Activated CD4-positive, alpha-beta memory T cell treated with anti-CD3 and anti-CD28 coated beads, Interleukin-2, amount 10 ng/mL, durations not matched to agents 7 days and 5 days (primary cell): ENCODE measurements around the gene MRNIP. TPM values are rescaled to one million over a fixed set of nuclear protein-coding genes. Genes with fewer than 3 reads are reported as not detected.

Source experiments
- CTCF ChIA-PET: fragments of 350-600 bp; sonication (Branson Sonifier 250); formaldehyde crosslinking; loops from one replicate; lab custom pipeline; 2021; ENCODE audit warnings: antibody characterized with exemption, inconsistent platforms; lab: Charles Lee
- POLR2A ChIA-PET: fragments of 350-600 bp; sonication (Branson Sonifier 250); formaldehyde crosslinking; loops from one replicate; lab custom pipeline; 2021; ENCODE audit warnings: antibody characterized with exemption; lab: Charles Lee
- DNase-seq: peaks from one replicate; pipeline ENCODE4 v3.0.0-alpha.2; 2020
- H3K27ac Mint-ChIP-seq: one replicate; pipeline ENCODE4 v1.8.0; 2021; ENCODE audit warnings: mild to moderate bottlenecking, mixed read lengths
- H3K27me3 Mint-ChIP-seq: one replicate; pipeline ENCODE4 v1.8.0; 2021; ENCODE audit warnings: mixed read lengths
- H3K36me3 Mint-ChIP-seq: one replicate; pipeline ENCODE4 v1.8.0; 2021; ENCODE audit warnings: low read depth, mixed read lengths
- H3K4me1 Mint-ChIP-seq: one replicate; pipeline ENCODE4 v1.8.0; 2021; ENCODE audit warnings: mixed read lengths
- H3K4me3 Mint-ChIP-seq: one replicate; pipeline ENCODE4 v1.8.0; 2021; ENCODE audit warnings: mild to moderate bottlenecking, mixed read lengths
- H3K9me3 Mint-ChIP-seq: one replicate; pipeline ENCODE4 v1.8.0; 2021; ENCODE audit warnings: mixed read lengths
- total RNA-seq, 2 experiments: library from RNA; stranded (reverse); gene quantifications; one replicate each; pipeline ENCODE4 v1.2.3, GENCODE V29; 2021

MRNIP gene
- total RNA-seq, 2 experiments from 2014 or later, result 17.0 to 19.5 TPM

GRCh38 chr5:179806250-179807048 is 52.2 kb downstream of the MRNIP start, which contains the start of gene MGAT4B:
MGAT4B (minus strand) TSS chr5:179806866; CDS start chr5:179806583, 283 bp downstream.
- ChIA-PET CTCF (interaction anchor here (0.7 to 1.3 kb wide), 2 partner anchors 11 to 100 kb away, joined by 3 to 5 read pairs; no protein-coding TSS in a partner anchor), POLR2A (interaction anchor here (0.7 to 4.9 kb wide), 12 partner anchors 10 to 289 kb away, joined by 3 to 37 read pairs (median 4); partner anchors contain the start of genes HNRNPH1, LTC4S, RUFY1 and SQSTM1)
- H3K27ac Mint-ChIP-seq, result peak within 1 kb of the TSS; percentile 77
- H3K4me3 Mint-ChIP-seq, result peak within 1 kb of the TSS; percentile 85
- peaks cover 33% of the 10 kb centered on the region for H3K4me1 Mint-ChIP-seq
- peaks cover 5% of the 10 kb centered on the region for H3K36me3 Mint-ChIP-seq
- no peaks in the 10 kb centered on the region for H3K27me3 Mint-ChIP-seq
- peak; percentile 75 for DNase-seq
- no peaks in the 10 kb centered on the region for H3K9me3 Mint-ChIP-seq

GRCh38 chr5:179805529-179806249 is 52.9 kb downstream of the MRNIP start:
- peak overlapping the region; percentile 85 for H3K4me3 Mint-ChIP-seq
- H3K9me3 Mint-ChIP-seq, result no peaks in the 10 kb centered on the region
- H3K36me3 Mint-ChIP-seq, result peaks cover 5% of the 10 kb centered on the region
- no peaks in the 10 kb centered on the region for H3K27me3 Mint-ChIP-seq
- ChIA-PET CTCF (interaction anchor here (0.6 to 1.3 kb wide), 3 partner anchors 10 to 191 kb away, joined by 3 to 5 read pairs (median 3); no protein-coding TSS in a partner anchor), POLR2A (interaction anchor here (0.7 to 4.9 kb wide), 9 partner anchors 10 to 290 kb away, joined by 3 to 37 read pairs (median 5); partner anchors contain the start of genes HNRNPH1, LTC4S, RUFY1 and SQSTM1)
- DNase-seq, result peak; percentile 70
- H3K27ac Mint-ChIP-seq, result peak overlapping the region; percentile 81
- H3K4me1 Mint-ChIP-seq, result peaks cover 33% of the 10 kb centered on the region

- CTCF ChIA-PET, result interaction anchor here (1.3 kb wide), 1 partner anchor 10 kb away, joined by 5 read pairs; no protein-coding TSS in a partner anchor
- no peaks in the 10 kb centered on the region for H3K27me3 Mint-ChIP-seq
- H3K27ac Mint-ChIP-seq, result peak overlapping the region; percentile 81
- H3K36me3 Mint-ChIP-seq, result peaks cover 5% of the 10 kb centered on the region
- DNase-seq, result no peak
- H3K4me3 Mint-ChIP-seq, result peak overlapping the region; percentile 85
- peaks cover 33% of the 10 kb centered on the region for H3K4me1 Mint-ChIP-seq
- POLR2A ChIA-PET, result interaction anchor here (1.6 to 4.9 kb wide), 5 partner anchors 9 to 182 kb away, joined by 5 to 37 read pairs (median 8); partner anchors contain the start of genes HNRNPH1, LTC4S, MAML1 and SQSTM1
- H3K9me3 Mint-ChIP-seq, result no peaks in the 10 kb centered on the region
Observed at GRCh38 chr5:179805070-179805528, 53.5 kb downstream of the MRNIP start.

GRCh38 chr5:179804555-179804947 is 54.1 kb downstream of the MRNIP start:
- ChIA-PET CTCF (no interaction called here), POLR2A (interaction anchor here (1.5 to 4.9 kb wide), 5 partner anchors 9 to 72 kb away, joined by 3 to 37 read pairs (median 6); partner anchors contain the start of genes LTC4S, MAML1 and SQSTM1)
- peaks cover 8% of the 10 kb centered on the region for H3K36me3 Mint-ChIP-seq
- no peaks in the 10 kb centered on the region for H3K27me3 Mint-ChIP-seq
- no peaks in the 10 kb centered on the region for H3K9me3 Mint-ChIP-seq
- H3K4me1 Mint-ChIP-seq, result peaks cover 33% of the 10 kb centered on the region
- peak overlapping the region; percentile 85 for H3K4me3 Mint-ChIP-seq
- no peak for DNase-seq
- peak overlapping the region; percentile 81 for H3K27ac Mint-ChIP-seq

GRCh38 chr5:179803651-179804554 is 54.7 kb downstream of the MRNIP start:
- H3K9me3 Mint-ChIP-seq, result no peaks in the 10 kb centered on the region
- CTCF ChIA-PET, result no interaction called here
- H3K27me3 Mint-ChIP-seq, result no peaks in the 10 kb centered on the region
- peaks cover 33% of the 10 kb centered on the region for H3K4me1 Mint-ChIP-seq
- peak; percentile 46 for DNase-seq
- peaks cover 12% of the 10 kb centered on the region for H3K36me3 Mint-ChIP-seq
- POLR2A ChIA-PET, result interaction anchor here (1.5 to 4.9 kb wide), 5 partner anchors 8 to 71 kb away, joined by 3 to 37 read pairs (median 6); partner anchors contain the start of genes LTC4S, MAML1 and SQSTM1
- peak overlapping the region; percentile 81 for H3K27ac Mint-ChIP-seq
- peak overlapping the region; percentile 85 for H3K4me3 Mint-ChIP-seq

GRCh38 chr5:179802950-179803562 is 55.6 kb downstream of the MRNIP start:
- no peak for DNase-seq
- peaks cover 30% of the 10 kb centered on the region for H3K4me1 Mint-ChIP-seq
- ChIA-PET CTCF (interaction anchor here (1.5 to 2.2 kb wide), 6 partner anchors 8 to 287 kb away, joined by 3 to 19 read pairs (median 4); partner anchors contain the start of gene TBC1D9B), POLR2A (interaction anchor here (0.7 to 2.0 kb wide), 5 partner anchors 17 to 179 kb away, joined by 3 to 7 read pairs (median 4); partner anchors contain the start of genes HNRNPH1, MAML1 and SQSTM1)
- H3K36me3 Mint-ChIP-seq, result peaks cover 12% of the 10 kb centered on the region
- no peak overlapping the region for H3K27ac Mint-ChIP-seq
- H3K4me3 Mint-ChIP-seq, result no peak overlapping the region
- H3K27me3 Mint-ChIP-seq, result no peaks in the 10 kb centered on the region
- no peaks in the 10 kb centered on the region for H3K9me3 Mint-ChIP-seq

GRCh38 chr5:179802207-179802883 is 56.3 kb downstream of the MRNIP start:
- Mint-ChIP-seq H3K27me3 (no peaks in the 10 kb centered on the region), H3K4me3 (no peak overlapping the region), H3K9me3 (no peaks in the 10 kb centered on the region), H3K4me1 (peaks cover 30% of the 10 kb centered on the region), H3K27ac (no peak overlapping the region), H3K36me3 (peaks cover 15% of the 10 kb centered on the region)
- POLR2A ChIA-PET, result interaction anchor here (0.7 to 1.2 kb wide), 6 partner anchors 9 to 179 kb away, joined by 3 to 6 read pairs (median 4); partner anchors contain the start of genes HNRNPH1 and SQSTM1
- CTCF ChIA-PET, result interaction anchor here (0.6 to 2.2 kb wide), 26 partner anchors 9 to 323 kb away, joined by 3 to 19 read pairs (median 4); partner anchors contain the start of genes HNRNPH1, LTC4S and TBC1D9B
- no peak for DNase-seq

- Mint-ChIP-seq H3K4me1 (peaks cover 30% of the 10 kb centered on the region), H3K9me3 (no peaks in the 10 kb centered on the region), H3K27ac (no peak overlapping the region), H3K36me3 (peaks cover 22% of the 10 kb centered on the region), H3K27me3 (no peaks in the 10 kb centered on the region), H3K4me3 (no peak overlapping the region)
- DNase-seq, result peak; percentile 85
- POLR2A ChIA-PET, result interaction anchor here (0.8 to 1.2 kb wide), 5 partner anchors 9 to 105 kb away, joined by 3 to 6 read pairs (median 5); partner anchors contain the start of gene SQSTM1
- CTCF ChIA-PET, result interaction anchor here (0.6 to 2.2 kb wide), 28 partner anchors 8 to 324 kb away, joined by 3 to 19 read pairs (median 4); partner anchors contain the start of genes HNRNPH1, LTC4S and TBC1D9B
Observed at GRCh38 chr5:179801304-179802206, 57.1 kb downstream of the MRNIP start.

- H3K27ac Mint-ChIP-seq, result no peak overlapping the region
- ChIA-PET CTCF (interaction anchor here (1.0 to 2.2 kb wide), 2 partner anchors 106 to 171 kb away, joined by 3 to 19 read pairs; partner anchors contain the start of gene TBC1D9B), POLR2A (interaction anchor here (1.1 kb wide), 1 partner anchor 180 kb away, joined by 3 read pairs; no protein-coding TSS in a partner anchor)
Observed at GRCh38 chr5:179800696-179801201, 57.9 kb downstream of the MRNIP start.

More at GRCh38 chr5:179800696-179801201, 57.9 kb downstream of the MRNIP start:
- Mint-ChIP-seq H3K36me3 (peaks cover 22% of the 10 kb centered on the region), H3K4me3 (no peak overlapping the region), H3K9me3 (no peaks in the 10 kb centered on the region), H3K27me3 (no peaks in the 10 kb centered on the region), H3K4me1 (peaks cover 30% of the 10 kb centered on the region)
- DNase-seq, result no peak
